Measurements from ENCODE around the gene AOX1. TPM values are rescaled to one million over a fixed set of nuclear protein-coding genes. Genes with fewer than 3 reads are reported as not detected.
A peak's percentile ranks its signal among the peaks of the same experiment; 100 is the strongest.

Gene AOX1
- total RNA-seq, 1 donor from 2014 or later, result 36.7 TPM

- H3K27me3 ChIP-seq (ENCODE audit: low read depth), result no peaks in the 10 kb centered on the region
- intact Hi-C loops (cut with DNase I), result no loop called here
- DNase-seq, result no peak
- H3K4me1 ChIP-seq, result no peaks in the 10 kb centered on the region
- no peaks in the 10 kb centered on the region for H3K9me3 ChIP-seq
- no peak overlapping the region for H3K4me3 ChIP-seq
- ATAC-seq, result no peak
- TF ChIP-seq CTCF (IDR thresholded peaks at IDR 0.05), result no peak
- peaks cover 9% of the 10 kb centered on the region for H3K36me3 ChIP-seq
- H3K27ac ChIP-seq, result no peak overlapping the region
These were observed 27.9 kb downstream of the AOX1 start for GRCh38 chr2:200613692-200614091.

- Histone ChIP-seq H3K36me3 (peaks cover 9% of the 10 kb centered on the region), H3K27ac (no peak overlapping the region), H3K27me3 (ENCODE audit: low read depth) (no peaks in the 10 kb centered on the region), H3K9me3 (no peaks in the 10 kb centered on the region), H3K4me3 (no peak overlapping the region), H3K4me1 (no peaks in the 10 kb centered on the region)
- DNase-seq (no peak), ATAC-seq (no peak)
- intact Hi-C loops (cut with DNase I), result no loop called here
- no peak for TF ChIP-seq CTCF (IDR thresholded peaks at IDR 0.05)
These were observed 28.4 kb downstream of the AOX1 start for GRCh38 chr2:200614249-200614648.

GRCh38 chr2:200615247-200615646, 29.4 kb downstream of the AOX1 start:
- H3K27ac ChIP-seq, result no peak overlapping the region
- intact Hi-C loops (cut with DNase I), result no loop called here
- ATAC-seq (peak; percentile 54 to 65), DNase-seq (no peak)
- no peak overlapping the region for H3K4me3 ChIP-seq
- TF ChIP-seq CTCF (IDR thresholded peaks at IDR 0.05), result no peak
- no peaks in the 10 kb centered on the region for H3K4me1 ChIP-seq
- H3K27me3 ChIP-seq (ENCODE audit: low read depth), result no peaks in the 10 kb centered on the region
- peaks cover 9% of the 10 kb centered on the region for H3K36me3 ChIP-seq
- H3K9me3 ChIP-seq, result no peaks in the 10 kb centered on the region

- intact Hi-C loops (cut with DNase I), result no loop called here
- H3K4me1 ChIP-seq, result no peaks in the 10 kb centered on the region
- DNase-seq (no peak), ATAC-seq (peak; percentile 41 to 61)
- H3K4me3 ChIP-seq, result no peak overlapping the region
- no peak overlapping the region for H3K27ac ChIP-seq
- no peak for TF ChIP-seq CTCF (IDR thresholded peaks at IDR 0.05)
- no peaks in the 10 kb centered on the region for H3K27me3 ChIP-seq (ENCODE audit: low read depth)
- H3K9me3 ChIP-seq, result no peaks in the 10 kb centered on the region
- H3K36me3 ChIP-seq, result peaks cover 9% of the 10 kb centered on the region
These were observed 30.4 kb downstream of the AOX1 start for GRCh38 chr2:200616193-200616592.

GRCh38 chr2:200616656-200617055, 30.8 kb downstream of the AOX1 start:
- DNase-seq (no peak), ATAC-seq (no peak)
- H3K4me1 ChIP-seq, result no peaks in the 10 kb centered on the region
- no peak overlapping the region for H3K27ac ChIP-seq
- H3K9me3 ChIP-seq, result no peaks in the 10 kb centered on the region
- intact Hi-C loops (cut with DNase I), result no loop called here
- H3K4me3 ChIP-seq, result no peak overlapping the region
- peaks cover 9% of the 10 kb centered on the region for H3K36me3 ChIP-seq
- TF ChIP-seq CTCF (IDR thresholded peaks at IDR 0.05), result no peak
- no peaks in the 10 kb centered on the region for H3K27me3 ChIP-seq (ENCODE audit: low read depth)
